HG02943 (cell line): ENCODE measurements around the gene KLHL29.

Experiments used
- ATAC-seq: cut with Tn5 transposase; IDR thresholded peaks from one replicate; pipeline ENCODE4 v1.9.1; 2021; ENCODE audit warnings: mild to moderate bottlenecking, low read depth, moderate library complexity; ENCODE audit not compliant: unreplicated experiment

Gene KLHL29

DNA sequence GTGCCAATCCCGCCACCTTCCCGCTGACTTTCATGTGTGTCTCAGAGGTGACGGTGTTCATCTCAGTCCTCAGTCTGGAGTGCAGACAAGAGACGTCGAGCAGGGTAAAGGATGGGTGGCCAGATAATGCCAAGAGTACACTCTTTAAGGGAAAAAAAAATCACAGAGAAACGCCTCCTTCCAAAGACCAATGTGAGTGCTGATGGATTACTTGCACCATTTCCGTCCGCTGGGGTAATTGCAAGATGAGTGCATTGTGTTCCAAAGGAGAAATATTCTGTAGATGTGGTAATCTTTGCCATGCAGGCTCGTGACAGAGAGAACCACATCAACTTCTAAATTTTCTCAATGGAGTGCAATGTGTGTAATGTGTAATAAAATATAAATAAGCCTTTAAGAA, 81.0 kb downstream of the KLHL29 start:
- no peak for ATAC-seq

DNA sequence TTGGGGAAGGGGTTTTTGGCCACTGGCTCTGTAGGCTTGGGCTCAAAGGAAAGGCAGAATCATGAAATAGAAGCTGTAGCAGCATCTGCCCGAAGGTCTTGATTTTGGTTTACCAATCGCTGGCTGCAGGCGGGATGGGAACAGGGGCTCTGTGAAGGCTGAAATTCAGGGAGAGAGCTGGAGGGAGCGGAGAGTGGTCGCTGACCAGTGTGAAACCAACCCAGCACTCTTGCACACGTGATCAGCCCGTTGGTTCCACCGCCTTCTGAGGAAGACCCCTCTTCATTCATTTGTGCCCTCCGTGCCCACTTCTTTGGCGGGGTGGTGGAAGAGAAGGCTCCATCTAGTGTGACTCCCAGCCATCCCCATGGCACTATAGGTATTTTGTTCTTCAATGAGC, 82.6 kb downstream of the KLHL29 start:
- no peak for ATAC-seq

DNA sequence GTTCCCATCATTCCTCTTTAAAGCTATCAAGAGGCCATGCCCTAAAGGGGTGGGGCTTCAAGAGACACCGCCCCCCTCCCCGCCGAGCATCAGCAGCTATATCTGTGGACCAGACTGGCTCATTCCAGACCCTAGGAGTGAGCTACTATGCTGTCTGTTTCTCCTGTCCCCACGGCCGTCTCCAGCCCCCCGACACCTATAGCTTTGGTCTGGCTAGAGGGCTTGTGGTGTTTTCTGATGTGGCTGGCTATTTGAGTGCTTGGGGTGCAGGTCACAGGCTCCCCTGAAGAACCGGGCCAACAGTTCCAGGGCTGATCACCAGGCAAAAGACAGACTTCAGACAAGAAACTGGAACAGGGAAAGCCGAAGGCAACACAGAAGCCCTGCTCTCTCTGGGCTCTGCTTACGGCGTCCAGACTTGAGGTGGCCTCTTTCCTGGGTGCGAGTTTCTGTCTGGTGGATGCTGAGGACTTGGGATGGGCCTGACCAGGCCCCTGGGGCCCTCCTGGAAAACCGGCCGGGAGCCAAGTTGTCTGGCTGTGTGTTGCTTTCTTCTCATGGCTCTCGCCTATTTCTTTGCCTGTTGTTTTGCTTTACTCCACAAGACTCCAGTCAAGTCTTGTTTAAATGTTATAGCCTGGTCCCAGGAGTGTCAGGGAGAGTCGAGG, 83.6 kb downstream of the KLHL29 start:
- ATAC-seq: no peak

DNA sequence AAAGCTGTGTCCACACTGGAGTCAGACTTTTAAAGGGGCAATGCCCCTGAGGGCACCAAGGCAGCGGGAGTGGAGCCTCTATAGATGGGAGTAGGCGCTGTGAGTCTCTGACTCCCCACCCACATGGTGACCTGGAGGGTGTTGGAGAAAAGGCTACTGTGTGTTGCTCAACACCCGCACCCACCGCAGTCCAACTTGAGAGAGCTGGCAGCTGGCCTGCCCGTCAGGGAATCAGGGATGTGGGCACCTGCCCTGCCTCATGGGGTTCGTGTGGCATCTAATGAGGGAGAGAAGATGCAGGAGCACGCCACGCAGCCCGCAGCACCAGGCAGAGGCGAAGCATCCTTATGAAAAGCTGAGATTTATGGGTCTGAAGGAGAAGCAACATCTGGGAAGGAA, 84.2 kb downstream of the KLHL29 start:
- ATAC-seq: no peak

DNA sequence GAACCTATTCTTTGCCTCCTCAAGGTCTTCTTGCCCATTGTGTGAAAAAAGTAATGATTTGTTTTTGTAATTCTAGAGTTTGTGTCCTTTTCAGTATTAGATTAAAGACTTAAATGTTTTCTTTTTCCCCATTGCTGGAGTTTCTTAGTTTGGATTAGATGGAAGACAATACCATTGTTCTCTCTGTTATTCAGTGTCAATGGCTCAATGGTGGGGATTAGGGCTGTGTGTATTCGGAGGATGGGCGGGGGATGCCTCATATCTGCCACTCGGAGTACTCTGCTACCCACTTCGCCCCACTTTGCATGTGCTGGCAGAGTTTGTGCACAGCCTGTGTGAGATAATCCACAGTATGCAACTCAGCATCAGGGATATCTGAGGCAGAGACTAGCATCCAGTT, 90.1 kb downstream of the KLHL29 start:
- ATAC-seq: no peak

DNA sequence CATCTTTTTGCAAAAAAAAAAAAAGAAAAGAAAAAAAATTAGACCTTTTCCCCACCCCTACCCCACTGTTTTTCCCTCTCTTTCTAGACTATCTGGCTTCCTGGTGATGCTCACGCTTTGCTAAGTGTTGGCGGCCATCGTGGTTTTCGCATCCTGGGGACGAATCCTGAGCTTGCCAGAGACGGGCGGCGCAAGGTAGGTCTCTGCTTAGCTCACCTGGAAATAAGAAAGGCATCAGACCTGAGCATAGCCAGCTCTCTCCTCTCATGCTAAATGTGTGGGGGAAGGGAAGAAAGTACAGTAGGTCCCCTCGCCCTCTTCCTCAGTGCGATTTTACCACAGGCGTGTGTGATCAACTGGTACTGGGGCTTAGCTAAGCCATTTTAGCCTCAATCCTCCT, 90.5 kb downstream of the KLHL29 start:
- ATAC-seq: no peak

DNA sequence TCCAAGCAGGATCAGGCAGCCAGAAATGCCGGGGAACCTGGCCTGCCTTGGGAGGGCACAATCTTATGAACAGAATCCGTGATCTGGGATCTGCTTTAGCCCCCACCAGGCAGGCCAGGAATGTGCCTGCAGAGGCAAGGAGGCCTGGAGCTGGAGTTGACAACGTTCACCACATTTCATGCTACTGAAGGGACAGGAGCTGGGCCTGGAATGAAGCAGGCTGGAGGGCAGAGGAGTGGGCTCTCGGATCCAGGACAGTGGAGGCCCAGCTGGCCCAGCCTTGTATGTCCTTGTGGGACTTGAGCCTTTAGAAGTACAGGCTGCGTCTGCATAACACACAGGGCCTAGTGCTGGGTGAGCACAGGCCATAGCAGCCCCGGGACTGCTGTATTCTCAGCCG, 91.8 kb downstream of the KLHL29 start:
- no peak for ATAC-seq

DNA sequence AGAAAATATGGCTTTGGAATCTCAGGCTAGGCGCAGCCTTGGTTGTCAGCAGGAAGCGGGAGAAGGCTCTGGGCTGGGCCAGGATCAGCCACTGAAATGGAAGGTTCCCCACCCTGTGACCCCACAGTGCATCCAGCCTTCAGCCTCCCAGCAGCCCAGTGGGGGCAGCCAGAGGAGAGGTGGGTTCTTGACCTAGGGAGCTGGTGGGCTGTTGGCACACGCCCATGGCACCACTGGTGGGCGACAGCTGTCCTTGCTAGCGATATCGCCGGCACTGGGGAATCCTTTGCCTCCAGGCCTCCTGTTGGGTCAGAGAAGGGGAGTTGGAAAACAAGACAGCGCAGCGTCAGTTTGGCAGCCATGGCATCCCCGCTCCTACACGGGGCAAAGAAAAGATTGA, 92.4 kb downstream of the KLHL29 start:
- no peak for ATAC-seq

DNA sequence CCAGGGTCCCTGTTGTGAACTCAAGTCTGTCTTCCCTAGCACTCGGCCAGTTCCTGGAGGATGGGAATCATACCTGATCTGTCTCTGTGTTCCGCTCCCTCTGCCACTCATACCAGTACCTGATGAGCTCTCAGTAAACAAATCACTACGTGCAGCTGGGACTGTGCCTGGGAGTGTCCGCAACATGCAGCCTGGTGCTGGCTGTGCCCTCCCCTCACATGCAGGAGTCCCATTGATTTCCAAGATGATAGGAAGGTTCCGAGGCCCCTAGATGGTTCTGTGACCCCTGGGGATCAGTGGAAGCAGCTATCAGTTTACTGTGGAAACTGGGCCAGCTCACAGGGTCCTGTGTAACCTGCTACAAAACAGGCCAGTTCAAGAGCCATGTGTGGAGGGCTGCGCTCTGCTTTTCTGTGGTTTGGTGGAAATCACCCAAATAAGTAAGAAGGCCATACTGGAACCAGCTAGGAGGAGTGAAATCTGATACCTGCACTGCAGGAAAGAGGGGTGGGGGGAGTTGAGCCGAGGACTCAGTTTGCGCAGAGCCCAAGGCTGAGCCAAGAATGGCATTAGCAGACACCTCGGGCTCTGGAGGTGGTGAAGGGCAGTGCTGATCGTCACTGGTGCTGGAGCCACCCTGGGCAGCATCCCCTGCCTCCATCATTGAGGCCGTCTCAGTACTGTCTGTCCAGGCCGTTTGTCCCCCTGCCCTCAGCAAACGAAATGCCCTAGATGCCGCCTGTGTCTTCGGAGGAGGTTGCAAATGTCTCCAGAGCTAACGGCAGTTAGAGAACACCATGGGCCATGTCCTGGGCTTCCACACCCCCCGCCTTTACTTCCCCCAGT, 93.3 kb downstream of the KLHL29 start:
- ATAC-seq: no peak

DNA sequence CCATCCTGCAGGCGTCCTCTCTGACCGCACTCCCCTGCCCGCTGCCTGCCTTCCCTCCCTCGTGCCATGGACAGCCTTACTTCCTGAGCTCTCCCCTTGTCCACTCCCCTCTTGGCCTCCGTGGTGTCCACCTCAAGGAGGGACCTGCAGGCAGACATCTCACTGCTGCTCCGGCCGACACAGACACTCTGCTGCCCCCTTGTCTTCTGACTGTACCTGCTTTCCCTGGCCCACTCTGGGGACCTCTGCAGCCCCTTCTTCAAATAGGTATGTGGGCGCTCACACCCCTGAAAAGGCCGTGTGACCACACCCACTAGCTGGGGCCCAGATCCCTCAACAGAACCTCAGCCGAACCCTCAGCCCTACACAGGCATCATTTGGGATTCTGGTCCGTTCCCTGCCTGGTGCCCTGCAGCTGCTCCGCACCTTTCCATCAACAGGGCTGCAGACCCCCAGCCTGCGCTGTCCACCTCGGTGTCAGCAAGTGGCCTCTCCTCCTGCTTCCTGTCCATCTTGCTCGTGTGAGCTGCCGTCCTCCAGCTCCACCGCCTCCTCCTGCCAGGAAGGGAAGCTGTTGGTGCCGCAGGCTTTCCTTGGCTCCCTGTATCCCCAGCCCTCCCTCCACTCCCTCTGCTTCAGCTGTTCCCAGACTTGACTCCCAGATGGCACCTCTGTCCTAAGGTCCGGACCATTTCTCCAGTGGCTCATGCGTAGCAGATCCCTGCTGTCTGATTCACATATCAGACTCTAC, 94.1 kb downstream of the KLHL29 start:
- no peak for ATAC-seq

DNA sequence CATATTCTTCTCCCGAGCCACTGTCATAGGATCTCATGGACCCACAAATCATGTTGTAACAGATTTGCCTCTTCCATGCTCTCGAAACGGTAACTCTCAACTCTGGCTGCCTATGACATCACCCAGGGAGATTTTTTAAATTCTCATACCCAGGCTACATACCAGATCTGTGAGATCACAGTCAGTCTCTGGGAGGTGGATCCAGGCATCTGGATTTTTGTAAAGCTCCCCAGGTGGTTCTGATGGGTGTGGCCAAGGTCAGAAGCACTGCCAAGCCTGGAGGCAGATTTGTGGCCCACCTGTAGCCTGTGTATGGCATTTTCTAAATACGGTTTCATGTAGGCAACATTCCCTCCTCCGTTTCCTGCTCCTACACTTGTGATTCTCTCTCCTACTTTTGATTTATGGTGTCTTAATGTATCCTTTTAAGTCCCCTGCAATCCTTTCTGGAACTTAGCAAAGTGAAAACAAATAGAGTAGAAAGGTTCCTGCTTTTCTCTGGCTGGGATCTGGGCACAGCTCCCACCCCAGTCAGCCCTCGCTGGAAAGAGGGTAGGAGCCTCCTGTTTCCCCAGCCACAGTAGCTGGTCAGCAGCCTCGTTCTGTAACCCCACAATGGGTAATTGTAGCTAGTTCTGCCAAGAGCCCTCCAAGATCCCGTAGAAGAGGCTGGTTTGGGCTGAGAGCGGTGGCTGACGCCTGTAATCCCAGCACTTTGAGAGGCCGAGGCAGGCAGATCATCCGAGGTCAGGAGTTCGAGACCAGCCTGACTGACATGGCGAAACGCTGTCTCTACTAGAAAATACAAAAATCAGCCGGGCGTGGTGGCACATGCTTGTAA, 96.2 kb downstream of the KLHL29 start:
- no peak for ATAC-seq

DNA sequence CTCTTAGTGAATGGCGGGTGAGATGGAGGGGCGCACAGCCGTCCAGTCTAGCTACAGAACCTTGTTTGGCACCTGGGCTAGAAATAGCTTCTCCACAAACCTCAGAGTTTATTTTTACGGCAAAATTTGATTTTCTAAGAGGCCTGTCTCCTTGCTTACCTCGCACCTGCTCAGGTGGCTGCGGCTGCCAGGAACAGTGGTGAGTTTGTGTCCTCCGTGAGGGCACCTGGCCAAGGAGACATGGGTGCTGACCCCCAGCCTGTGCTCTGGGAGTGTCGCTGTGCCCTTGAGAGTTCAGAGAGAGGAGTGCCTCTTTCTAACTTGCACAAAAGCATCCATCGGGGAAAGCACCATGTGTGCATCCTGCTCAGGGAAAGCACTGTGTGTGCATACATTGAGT, 97.2 kb downstream of the KLHL29 start:
- no peak for ATAC-seq

DNA sequence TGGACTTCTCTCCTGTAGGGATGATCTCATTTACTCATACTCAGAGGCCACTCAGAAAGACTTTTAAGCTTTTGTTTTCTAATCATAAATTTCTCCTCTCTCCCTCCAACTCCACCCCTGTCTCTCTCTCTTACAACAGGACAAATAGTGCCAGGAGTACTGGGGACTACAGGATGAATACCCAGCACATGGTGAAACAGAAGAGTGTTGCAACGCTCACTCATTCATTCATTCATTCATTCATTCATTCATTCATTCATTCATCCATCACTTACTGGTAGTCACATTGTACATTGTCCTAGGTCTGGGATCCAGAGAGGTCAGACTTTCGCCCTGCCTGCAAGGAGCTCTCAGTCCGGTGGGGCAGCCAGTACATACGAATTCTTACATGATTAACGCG, 97.6 kb downstream of the KLHL29 start:
- no peak for ATAC-seq

DNA sequence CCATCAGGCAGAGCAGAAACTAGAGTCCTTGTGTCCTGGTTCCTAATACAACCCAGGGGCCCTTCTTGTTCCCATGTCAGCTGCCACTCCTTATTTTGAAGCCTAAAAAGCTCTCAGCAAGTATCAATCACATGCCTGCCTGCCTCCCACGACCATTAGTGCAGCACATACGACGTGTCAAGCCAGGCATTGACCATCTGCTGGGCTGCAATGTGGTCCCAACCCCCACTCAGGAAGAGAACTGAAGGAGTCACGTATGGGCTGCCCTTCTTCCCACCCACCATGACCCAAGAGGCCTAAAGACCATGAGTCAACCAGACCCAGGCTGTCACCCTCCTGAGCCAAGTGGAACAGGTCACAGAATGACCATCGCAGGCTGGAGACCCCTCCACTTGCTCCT, 98.8 kb downstream of the KLHL29 start:
- no peak for ATAC-seq

DNA sequence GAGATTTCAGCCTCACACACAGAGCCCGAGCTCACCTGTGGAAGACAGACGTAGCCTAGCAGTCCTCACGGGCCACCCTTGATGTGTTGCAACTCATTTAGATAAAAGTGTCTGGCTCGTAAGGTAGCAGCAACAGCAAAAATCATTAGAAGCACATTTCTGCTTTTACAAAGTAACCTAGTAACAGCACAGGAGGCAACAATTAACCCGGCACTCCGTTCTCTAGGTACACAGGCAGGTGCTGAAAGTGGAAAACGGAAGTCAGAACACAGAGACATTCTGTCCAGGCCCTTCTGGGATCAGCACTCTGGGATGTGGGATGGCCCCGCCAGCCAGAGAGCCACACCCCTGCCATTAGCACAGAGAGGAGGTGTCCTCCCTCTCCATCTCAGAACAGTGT, 99.3 kb downstream of the KLHL29 start:
- ATAC-seq: no peak

DNA sequence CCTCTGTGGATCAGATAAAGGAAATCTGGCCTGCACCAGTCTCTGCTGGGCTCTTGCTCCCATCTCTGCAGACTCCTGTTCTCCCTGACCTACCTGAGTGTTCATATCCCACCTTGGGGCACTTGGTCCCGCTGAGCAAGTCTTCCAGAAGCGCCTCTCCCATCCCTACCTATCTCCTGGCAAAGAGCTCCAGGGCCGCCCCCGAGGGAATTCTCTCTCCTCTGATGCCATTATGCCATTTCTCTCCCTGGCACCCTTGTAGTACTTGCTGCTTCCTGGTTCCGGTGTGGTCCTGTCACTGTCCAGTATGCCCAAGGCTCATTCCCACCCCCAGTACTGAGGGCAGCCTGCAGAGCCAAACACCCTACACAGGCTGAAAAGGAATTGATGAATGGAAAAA, 99.8 kb downstream of the KLHL29 start:
- no peak for ATAC-seq

DNA sequence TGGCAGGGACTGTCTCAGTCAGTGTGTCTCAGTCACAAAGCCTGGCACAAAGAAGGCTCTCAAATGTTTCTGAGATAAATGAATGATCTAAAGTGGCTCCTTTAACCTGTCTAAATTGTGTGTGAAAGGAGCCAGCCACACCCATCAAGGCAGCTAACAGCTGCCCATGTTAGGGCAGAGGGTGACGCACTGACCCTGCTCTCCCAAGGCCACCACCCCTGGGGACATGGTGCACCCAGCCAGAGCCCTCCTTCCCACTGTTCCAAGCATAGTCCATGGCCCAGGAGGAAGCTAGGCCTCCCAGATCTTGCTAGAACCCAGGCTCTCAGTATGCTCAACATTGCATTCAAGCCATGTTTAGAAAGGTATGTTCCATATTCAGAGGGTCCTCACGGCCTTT, 100.3 kb downstream of the KLHL29 start:
- ATAC-seq: no peak

DNA sequence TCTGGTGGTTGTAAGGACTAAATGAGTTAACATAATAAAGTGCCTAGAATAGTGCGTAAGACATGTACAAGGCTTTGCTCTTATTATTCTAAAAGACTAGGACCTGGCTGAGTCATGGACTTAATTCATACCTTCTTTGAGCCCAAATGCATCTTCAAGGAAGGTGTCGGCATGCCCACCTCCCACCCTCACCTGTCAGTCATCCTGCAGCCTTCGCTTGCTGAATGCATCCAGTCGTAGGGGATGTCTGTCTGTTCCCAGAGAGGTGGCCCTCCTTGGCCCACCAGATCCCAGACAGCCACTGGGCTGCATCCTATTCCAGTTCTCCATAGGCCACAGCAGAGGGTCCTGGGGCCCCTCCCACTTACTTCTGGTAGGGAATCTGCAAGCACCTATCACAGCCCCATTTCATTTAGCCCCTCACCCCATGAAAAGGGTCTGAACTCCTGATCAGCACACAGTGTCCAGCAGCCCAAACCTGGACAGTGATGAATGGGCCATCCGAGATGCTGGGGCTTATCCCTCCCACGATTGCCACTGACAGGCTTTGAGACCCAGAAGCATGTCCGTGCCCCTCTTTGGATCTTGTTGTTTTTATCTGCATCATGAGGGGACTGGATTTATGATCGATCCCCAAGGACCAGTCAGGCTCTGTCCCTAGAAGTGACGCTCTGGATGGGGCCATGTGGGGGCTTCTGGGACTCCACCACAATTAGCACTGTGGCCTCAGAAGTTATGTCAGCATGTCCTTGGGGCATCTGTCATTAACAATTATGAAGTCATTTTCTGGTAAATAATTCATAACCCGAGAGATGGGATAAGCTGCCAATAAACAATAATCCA, 101.1 kb downstream of the KLHL29 start:
- no peak for ATAC-seq

DNA sequence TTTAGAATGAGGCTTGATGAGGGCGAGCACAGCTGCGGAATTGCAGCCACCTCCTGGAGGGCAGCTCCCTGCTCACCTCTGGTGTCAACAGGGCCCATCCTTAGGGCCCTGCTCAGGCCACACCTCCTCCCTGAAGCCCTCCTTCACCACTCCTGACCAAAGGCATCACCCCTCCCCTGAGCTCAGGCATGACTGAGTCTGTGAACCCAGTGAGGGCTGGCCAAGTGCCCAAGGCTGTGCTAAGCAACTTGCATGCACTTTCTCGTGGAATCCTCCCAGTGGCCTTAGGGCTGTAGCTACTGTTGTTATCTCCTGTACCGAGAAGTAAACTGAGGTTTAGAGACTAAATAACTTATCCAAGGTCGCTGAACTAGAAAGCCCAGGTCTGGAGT, 101.7 kb downstream of the KLHL29 start:
- no peak for ATAC-seq
